HG02938 (cell line): Measurements from ENCODE around the gene SENP7.
"Not testable (repeated sequence)": the region's sequence is repeated elsewhere in the genome, so short reads cannot be mapped to it uniquely, and the experiment has no call there.

Source experiments
- ATAC-seq: cut with Tn5 transposase; IDR thresholded peaks from one replicate; pipeline ENCODE4 v1.9.1; 2021; ENCODE audit warnings: mild to moderate bottlenecking, moderate library complexity; ENCODE audit not compliant: unreplicated experiment

The SENP7 gene

GRCh38 chr3:101521211-101521701, 8.2 kb upstream of the SENP7 start:
- no peak for ATAC-seq

GRCh38 chr3:101519685-101520365, 6.8 kb upstream of the SENP7 start:
- no peak for ATAC-seq

- ATAC-seq: peak; percentile 98
These were observed 5.4 kb upstream of the SENP7 start for GRCh38 chr3:101518421-101518871.

GRCh38 chr3:101513419-101513986, 491 bp upstream of the SENP7 start:
- ATAC-seq: peak; percentile 34

- peak; percentile 21 for ATAC-seq
These were observed 691 bp downstream of the SENP7 start for GRCh38 chr3:101512396-101512645.

GRCh38 chr3:101509811-101510210, 3.2 kb downstream of the SENP7 start:
- no peak for ATAC-seq

- ATAC-seq: no peak
These were observed 3.7 kb downstream of the SENP7 start for GRCh38 chr3:101509281-101509680.

- ATAC-seq: no peak
These were observed 11.2 kb downstream of the SENP7 start for GRCh38 chr3:101501783-101502182.

- no peak for ATAC-seq
These were observed 12.8 kb downstream of the SENP7 start for GRCh38 chr3:101500208-101500607.

GRCh38 chr3:101497803-101498202, 15.2 kb downstream of the SENP7 start:
- no peak for ATAC-seq

- ATAC-seq: no peak
These were observed 17.5 kb downstream of the SENP7 start for GRCh38 chr3:101495552-101495951.

- no peak for ATAC-seq
These were observed 28.0 kb downstream of the SENP7 start for GRCh38 chr3:101484805-101485620.

GRCh38 chr3:101478980-101479379, 34.0 kb downstream of the SENP7 start:
- ATAC-seq: no peak

GRCh38 chr3:101474841-101475552, 38.0 kb downstream of the SENP7 start:
- not testable (repeated sequence) for ATAC-seq

GRCh38 chr3:101468676-101469075, 44.3 kb downstream of the SENP7 start:
- not testable (repeated sequence) for ATAC-seq

- ATAC-seq: not testable (repeated sequence)
These were observed 45.7 kb downstream of the SENP7 start for GRCh38 chr3:101467310-101467663.

GRCh38 chr3:101466465-101467309, 46.3 kb downstream of the SENP7 start:
- no peak for ATAC-seq

GRCh38 chr3:101464235-101464634, 48.8 kb downstream of the SENP7 start:
- no peak for ATAC-seq

- no peak for ATAC-seq
These were observed 51.6 kb downstream of the SENP7 start for GRCh38 chr3:101461451-101461850.

- ATAC-seq: no peak
These were observed 54.6 kb downstream of the SENP7 start for GRCh38 chr3:101458387-101458786.
